ENCODE data around the gene IL10.

DNA sequence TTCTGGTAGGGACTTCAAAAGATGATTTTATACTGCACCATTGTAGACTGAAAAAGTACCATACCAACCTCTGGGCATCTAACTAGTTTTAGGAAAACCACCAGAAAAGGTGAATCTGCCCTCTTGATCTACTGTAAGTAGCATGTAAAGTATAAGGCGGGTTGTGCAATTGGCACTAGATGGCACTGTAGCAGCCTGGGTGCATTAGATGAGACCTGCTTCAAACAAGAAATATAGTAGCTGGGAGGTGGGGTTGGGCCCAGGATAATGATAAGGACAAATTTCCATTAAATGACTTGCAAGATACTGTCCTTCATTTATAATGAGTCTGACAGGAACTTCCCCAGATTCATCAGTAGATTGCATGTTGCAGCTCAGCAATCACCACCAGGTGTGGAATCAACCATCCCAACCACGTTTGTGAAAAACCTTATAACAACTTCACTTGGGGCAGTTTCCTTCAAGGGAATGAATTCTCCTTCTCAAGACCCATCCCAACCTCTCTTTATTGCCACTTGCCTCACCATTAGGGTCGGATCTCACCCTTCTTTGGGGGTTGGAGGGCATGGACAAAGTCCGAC, 37.3 kb upstream of the IL10 start:
- TF ChIP-seq MAX (IDR thresholded peaks at IDR 0.05): no peak
- TF ChIP-seq TAF1 (IDR thresholded peaks at IDR 0.05; ENCODE audit: low read depth): no peak
- no peak for TF ChIP-seq YY1 (IDR thresholded peaks at IDR 0.05; ENCODE audit: low read depth)
- TF ChIP-seq CEBPB (IDR thresholded peaks at IDR 0.05): no peak; the same call in 1 of the 2 replicates
- no peak for TF ChIP-seq USF1 (IDR thresholded peaks at IDR 0.05)

Data from Ishikawa (cell line).